ENCODE results near the gene PNPLA3.

PNPLA3 gene

GRCh38 chr22:43923631-43924464 lies at the start of gene PNPLA3:
Gene PNPLA3, plus strand, starts transcription at chr22:43923805. Its CDS starts 107 bp downstream, at chr22:43923912.
- peak; percentile 26 for DNase-seq

GRCh38 chr22:43876866-43877509 lies 46.6 kb upstream of the PNPLA3 start:
- DNase-seq, result no peak

GRCh38 chr22:43878079-43878795 lies 45.4 kb upstream of the PNPLA3 start:
- no peak for DNase-seq

GRCh38 chr22:43878831-43879550 lies 44.6 kb upstream of the PNPLA3 start:
- no peak for DNase-seq

GRCh38 chr22:43879901-43880540 lies 43.6 kb upstream of the PNPLA3 start:
- DNase-seq, result no peak

GRCh38 chr22:43880541-43880991 lies 43.0 kb upstream of the PNPLA3 start:
- no peak for DNase-seq

GRCh38 chr22:43881091-43882061 lies 42.2 kb upstream of the PNPLA3 start:
- no peak for DNase-seq

GRCh38 chr22:43882122-43882767 lies 41.4 kb upstream of the PNPLA3 start:
- no peak for DNase-seq

- DNase-seq, result peak; percentile 27
Measured at GRCh38 chr22:43883012-43883661, 40.5 kb upstream of the PNPLA3 start.

GRCh38 chr22:43883719-43884415 lies 39.7 kb upstream of the PNPLA3 start:
- DNase-seq, result no peak

GRCh38 chr22:43884600-43885318 lies 38.8 kb upstream of the PNPLA3 start:
- DNase-seq, result no peak

GRCh38 chr22:43885319-43885671 lies 38.3 kb upstream of the PNPLA3 start:
- no peak for DNase-seq

GRCh38 chr22:43885786-43886185 lies 37.8 kb upstream of the PNPLA3 start:
- no peak for DNase-seq

GRCh38 chr22:43886231-43886630 lies 37.4 kb upstream of the PNPLA3 start:
- DNase-seq, result no peak

- no peak for DNase-seq
Measured at GRCh38 chr22:43887391-43887790, 36.2 kb upstream of the PNPLA3 start.

GRCh38 chr22:43888740-43889139 lies 34.9 kb upstream of the PNPLA3 start:
- no peak for DNase-seq

GRCh38 chr22:43889201-43889859 lies 34.3 kb upstream of the PNPLA3 start:
- DNase-seq, result no peak

GRCh38 chr22:43889860-43890253 lies 33.7 kb upstream of the PNPLA3 start:
- no peak for DNase-seq

All from DMS79 (cell line).